Sciatic nerve (tissue), 2 donors: ENCODE data around the gene SKOR1. TPM values are rescaled to one million over a fixed set of nuclear protein-coding genes. Genes with fewer than 3 reads are reported as not detected.
A peak's percentile ranks its signal among the peaks of the same experiment; 100 is the strongest.

Experiments used
- ATAC-seq: fragments of 200-7000 bp; cut with Tn5 transposase; one replicate; pipeline ENCODE4 v1.9.1; 2020; ENCODE audit warnings: mild to moderate bottlenecking, moderate library complexity
- DNase-seq: peaks from one replicate; pipeline ENCODE4 v3.0.0-alpha.2; 2020; ENCODE audit warnings: low spot score
- intact Hi-C: fragments of 100-400 bp; cut with DNase I; formaldehyde crosslinking; loops from one replicate; pipeline ENCODE4 v1.14.2; 2022
- total RNA-seq: library from RNA; stranded (reverse); fragmentation: NEBNext Ultra II Directional; extraction: Animal tissue kit (Norgen Biotek cat#: 25700); gene quantifications from one replicate; pipeline ENCODE4 v1.2.1, GENCODE V29; 2021
- donor health status: DM: no; HTN: no; CAD: no.
- donor health status: DM: no; HTN: no; CAD: no.

The SKOR1 gene
- total RNA-seq, 1 donor from 2014 or later: 1.3 TPM

GRCh38 chr15:67815036-67815592 lies 10.2 kb upstream of the SKOR1 start:
- DNase-seq (no peak), ATAC-seq (no peak)
- intact Hi-C loops: no loop called here

DNA sequence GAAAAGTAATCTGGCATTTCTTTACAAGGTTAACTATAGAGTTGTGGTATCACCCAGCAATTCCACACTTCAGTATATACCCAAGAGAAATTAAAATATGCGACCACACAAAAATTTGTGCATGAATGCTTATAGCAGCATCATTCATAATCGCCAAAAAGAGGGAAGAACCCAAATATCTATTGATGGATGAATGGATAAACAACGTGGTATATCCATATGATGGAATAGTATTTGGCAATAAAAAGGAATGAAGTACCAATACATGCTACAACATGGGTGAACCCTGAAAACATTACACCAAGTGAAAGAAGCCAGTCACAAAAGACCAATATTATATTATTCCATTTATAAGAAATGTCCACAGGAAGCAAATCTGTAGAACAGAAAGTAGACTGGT lies 8.6 kb upstream of the SKOR1 start:
- ATAC-seq (no peak), DNase-seq (no peak)
- intact Hi-C loops: no loop called here

- intact Hi-C loops: no loop called here
- ATAC-seq (no peak), DNase-seq (no peak)
These were observed 6.8 kb upstream of the SKOR1 start for GRCh38 chr15:67818464-67818863.

DNA sequence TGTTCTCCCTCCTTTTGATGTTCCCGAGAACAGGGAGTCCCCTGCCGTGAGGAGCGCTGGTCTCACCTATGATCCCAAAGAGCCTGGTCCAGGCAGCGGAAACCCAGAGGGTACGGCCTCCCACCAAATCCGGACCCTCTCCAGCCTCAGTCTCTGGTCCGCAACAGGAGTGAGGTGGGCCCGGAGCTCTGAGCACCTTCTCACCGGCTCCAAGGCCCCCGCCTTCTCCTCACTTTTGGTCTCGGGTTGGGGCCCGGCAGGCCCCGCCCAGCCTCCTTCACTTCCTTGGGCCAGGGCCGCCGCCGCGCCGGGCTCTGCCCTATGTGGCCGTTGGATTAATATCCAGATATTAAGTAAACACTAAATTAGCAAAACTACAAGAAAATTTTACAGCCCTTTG lies 5.7 kb upstream of the SKOR1 start:
- no peak for ATAC-seq
- no peak for DNase-seq
- intact Hi-C loops: no loop called here

- intact Hi-C loops: no loop called here
- DNase-seq: no peak
These were observed 5.0 kb upstream of the SKOR1 start for GRCh38 chr15:67820122-67820991.

GRCh38 chr15:67820992-67821783 lies 4.1 kb upstream of the SKOR1 start:
- ATAC-seq: peak; percentile 86
- intact Hi-C loops: no loop called here
- DNase-seq: peak; percentile 77

More at GRCh38 chr15:67820122-67820991, 5.0 kb upstream of the SKOR1 start:
- ATAC-seq: no peak

- intact Hi-C loops: no loop called here
- DNase-seq (no peak), ATAC-seq (no peak)
These were observed 3.4 kb upstream of the SKOR1 start for GRCh38 chr15:67821784-67822440.

DNA sequence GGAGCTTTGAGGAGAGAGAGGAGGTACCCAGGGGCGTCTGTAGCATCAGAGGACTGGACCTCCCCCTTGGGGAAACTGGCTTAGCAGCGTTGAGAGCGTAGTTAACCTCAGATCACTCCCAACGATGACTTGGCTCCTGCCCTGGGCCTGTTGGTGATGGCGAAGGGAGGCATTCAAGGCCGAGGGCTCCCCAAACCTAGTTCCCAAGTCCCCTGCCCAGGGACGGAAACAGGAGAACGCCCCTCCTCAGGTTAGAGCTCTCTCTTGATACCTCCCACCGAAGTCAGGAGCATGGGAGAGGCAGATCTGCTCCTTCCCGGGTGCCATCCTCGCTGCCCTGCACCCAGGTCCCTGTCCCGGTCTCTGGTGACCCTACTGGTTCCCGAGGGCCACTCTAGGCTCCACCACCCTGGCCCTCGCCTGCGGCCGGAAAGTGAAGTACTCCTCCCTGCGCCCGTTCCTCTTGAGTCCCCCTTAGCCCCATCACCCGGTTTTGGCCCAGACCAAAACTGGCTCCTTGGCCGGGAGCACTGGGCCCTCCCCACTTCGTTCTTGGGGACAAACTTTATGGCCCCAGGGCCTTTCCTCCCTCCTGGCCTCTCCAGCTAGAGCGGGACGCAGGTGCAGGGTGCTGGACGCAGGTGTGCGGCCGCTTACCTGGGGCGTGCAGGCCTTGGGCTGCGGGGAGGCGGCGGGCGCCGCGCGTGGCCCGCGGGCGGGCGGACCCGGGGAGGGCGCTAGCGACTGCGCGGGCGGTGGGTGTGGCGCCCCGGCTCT lies 2.6 kb upstream of the SKOR1 start:
- ATAC-seq (no peak), DNase-seq (no peak)

GRCh38 chr15:67823314-67824196 lies 1.8 kb upstream of the SKOR1 start:
- intact Hi-C loops: no loop called here
- ATAC-seq (no peak), DNase-seq (peak; percentile 48)

More for the DNA sequence above, 2.6 kb upstream of the SKOR1 start:
- intact Hi-C loops: no loop called here

GRCh38 chr15:67824197-67824968 lies 926 bp upstream of the SKOR1 start:
- DNase-seq: no peak
- no peak for ATAC-seq
- intact Hi-C loops: no loop called here

- DNase-seq (peak; percentile 51), ATAC-seq (no peak)
- intact Hi-C loops: no loop called here
These were observed 790 bp downstream of the SKOR1 start for GRCh38 chr15:67825881-67826716.

GRCh38 chr15:67826717-67827561 lies 1.6 kb downstream of the SKOR1 start:
- no peak for DNase-seq
- intact Hi-C loops: no loop called here
- no peak for ATAC-seq

DNA sequence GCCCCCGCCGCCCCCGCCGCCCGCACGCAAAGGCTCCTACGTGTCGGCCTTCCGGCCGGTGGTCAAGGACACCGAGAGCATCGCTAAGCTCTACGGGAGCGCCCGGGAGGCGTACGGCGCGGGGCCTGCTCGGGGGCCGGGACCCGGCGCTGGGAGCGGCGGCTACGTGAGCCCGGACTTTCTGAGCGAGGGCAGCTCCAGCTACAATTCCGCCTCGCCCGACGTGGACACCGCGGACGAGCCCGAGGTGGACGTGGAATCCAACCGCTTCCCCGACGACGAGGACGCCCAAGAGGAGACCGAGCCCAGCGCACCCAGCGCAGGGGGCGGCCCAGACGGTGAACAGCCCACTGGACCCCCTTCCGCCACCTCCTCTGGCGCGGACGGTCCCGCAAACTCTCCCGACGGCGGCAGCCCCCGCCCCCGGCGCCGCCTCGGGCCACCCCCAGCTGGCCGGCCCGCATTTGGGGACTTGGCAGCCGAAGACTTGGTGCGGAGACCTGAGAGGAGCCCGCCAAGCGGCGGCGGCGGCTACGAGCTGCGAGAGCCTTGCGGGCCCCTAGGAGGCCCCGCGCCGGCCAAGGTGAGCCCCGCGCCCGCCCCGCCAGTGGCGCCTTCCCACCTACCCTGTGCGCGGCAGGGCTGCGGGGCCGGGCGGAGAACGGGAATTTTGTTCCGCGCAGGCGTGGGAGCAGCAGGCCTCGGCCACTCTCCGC lies 2.4 kb downstream of the SKOR1 start:
- DNase-seq (no peak), ATAC-seq (no peak)
- intact Hi-C loops: no loop called here

- ATAC-seq: no peak
- intact Hi-C loops: no loop called here
- DNase-seq: no peak
These were observed 3.1 kb downstream of the SKOR1 start for GRCh38 chr15:67828278-67828968.
